ENCODE data around the gene PASK. TPM values are rescaled to one million over a fixed set of nuclear protein-coding genes. Genes with fewer than 3 reads are reported as not detected.
"Not testable (repeated sequence)": the region's sequence is repeated elsewhere in the genome, so short reads cannot be mapped to it uniquely, and the experiment has no call there.

PASK gene
- total RNA-seq (100 to 1,000 TPM in 3 of 5 experiments, 10 to 100 TPM in 2; 72.0 to 160 (median 127) TPM), polyA plus RNA-seq (10 to 100 TPM; 15.0 to 25.3 TPM), total RNA-seq (128 reads per million, percentile 88 among the genes with 10 or more reads in this experiment)

- Mint-ChIP-seq H3K4me1 (peaks cover 33 to 58% (median 50%) of the 10 kb centered on the region in 7 donors), H3K27ac (peak within 1 kb of the TSS; percentile 85 to 97 (median 93)), H3K9me3 (no peaks in the 10 kb centered on the region), H3K4me3 (peak within 1 kb of the TSS; percentile 95 to 100 (median 98)), H3K36me3 (peaks cover 0 to 17% (median 5%) of the 10 kb centered on the region in 5 donors), H3K27me3 (no peaks in the 10 kb centered on the region)
- ATAC-seq (peak; percentile 88), DNase-seq (peak; percentile 72 to 96 (median 89))
- Histone ChIP-seq H3K4me1 (ENCODE audit: control insufficient read depth in 2 of 2, insufficient read depth in 2 of 2, low read length in 2 of 2) (peaks cover 13 to 26% of the 10 kb centered on the region in 2 donors), H3K27ac (ENCODE audit: low read depth, low read length) (peak within 1 kb of the TSS; percentile 71), H3K4me3 (ENCODE audit: low read length) (peak within 1 kb of the TSS; percentile 97), H3K9me3 (ENCODE audit: control insufficient read depth in 2 of 3, low read length in 3 of 3) (no peaks in the 10 kb centered on the region), H3K36me3 (ENCODE audit: control insufficient read depth in 2 of 3, insufficient read depth in 3 of 3, low read length in 3 of 3) (peaks cover 0 to 13% (median 0%) of the 10 kb centered on the region in 3 experiments), H3K27me3 (ENCODE audit: control insufficient read depth in 2 of 2, insufficient read depth in 2 of 2, low read length in 2 of 2) (no peaks in the 10 kb centered on the region)
- CTCF ChIA-PET: interaction anchor here (0.7 to 4.4 kb wide), 10 partner anchors 9 to 234 kb away, joined by 3 to 30 read pairs (median 6); no protein-coding TSS in a partner anchor
- POLR2A ChIA-PET: interaction anchor here (0.6 to 7.0 kb wide), 17 partner anchors 9 to 563 kb away, joined by 3 to 150 read pairs (median 5); partner anchors contain the start of genes CAPN10, MTERF4 and SNED1
- intact Hi-C loops (cut with micrococcal nuclease): loop anchor here (1.0 to 5.0 kb wide), 10 partner anchors 47 to 732 kb away; partner anchors contain the start of genes ATG4B (in 1 of the 2), DUSP28 (in 1 of the 2), FARP2 (in 1 of the 2) and HDLBP (in 1 of the 2)
These were observed at the start of gene PASK for GRCh38 chr2:241148891-241149674. Gene PASK (minus strand): TSS chr2:241149472. CDS start chr2:241143032, 6,440 bp downstream.

DNA sequence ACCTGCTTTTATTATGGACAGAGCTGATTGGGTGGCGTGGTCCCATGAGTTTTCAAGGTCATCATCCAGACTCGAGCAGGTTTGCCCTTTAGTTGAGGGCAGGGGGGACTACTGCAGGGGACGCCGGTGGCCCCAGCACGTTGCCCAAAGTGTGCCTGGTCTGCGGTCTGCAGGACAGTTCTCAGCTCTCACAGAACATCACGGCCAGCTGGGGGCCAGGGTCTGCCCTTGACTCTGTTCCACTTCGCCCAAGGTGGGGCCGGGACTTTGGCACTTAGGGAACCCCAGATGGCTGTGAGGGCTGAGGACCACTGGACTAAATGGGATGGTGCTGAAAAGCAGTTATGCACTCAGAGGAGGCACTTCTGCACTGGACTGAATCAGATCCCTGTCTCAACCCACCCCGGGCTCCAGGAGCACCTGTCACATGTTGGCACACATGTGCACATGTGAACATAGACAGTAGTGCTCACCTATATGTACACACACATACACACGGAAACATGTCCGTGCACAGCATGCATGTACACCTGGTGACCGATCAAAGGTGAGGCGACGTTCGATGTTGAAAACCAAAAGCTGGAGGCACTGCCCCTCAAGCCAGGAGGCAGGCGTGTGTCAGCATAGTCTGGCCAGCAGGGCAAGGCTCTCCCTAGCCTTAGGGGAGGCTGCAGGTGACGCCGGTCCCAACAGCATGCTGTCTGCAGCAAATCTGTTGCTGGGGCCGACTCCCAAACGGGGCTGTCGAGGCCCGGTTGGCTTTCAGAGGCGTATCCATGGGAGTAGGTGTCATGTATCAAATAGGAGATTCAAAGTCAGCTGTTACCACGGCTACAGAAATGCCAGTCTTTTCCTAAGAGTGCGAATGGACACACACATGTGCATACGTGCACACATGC, 49.4 kb upstream of the PASK start:
- no peak overlapping the region for H3K4me3 ChIP-seq (ENCODE audit: low read length)
- POLR2A ChIA-PET: no interaction called here
- H3K27ac ChIP-seq (ENCODE audit: low read depth, low read length): no peak overlapping the region
- H3K4me1 ChIP-seq (ENCODE audit: control insufficient read depth in 2 of 2, insufficient read depth in 2 of 2, low read length in 2 of 2): no peaks in the 10 kb centered on the region
- intact Hi-C loops (cut with micrococcal nuclease): no loop called here
- H3K27me3 Mint-ChIP-seq: no peaks in the 10 kb centered on the region
- H3K9me3 Mint-ChIP-seq: no peaks in the 10 kb centered on the region
- CTCF ChIA-PET: no interaction called here
- ATAC-seq (no peak), DNase-seq (no peak)
- no peaks in the 10 kb centered on the region for H3K4me1 Mint-ChIP-seq
- H3K36me3 Mint-ChIP-seq: no peaks in the 10 kb centered on the region
- no peak overlapping the region for H3K27ac Mint-ChIP-seq
- no peak overlapping the region for H3K4me3 Mint-ChIP-seq
- no peaks in the 10 kb centered on the region for H3K36me3 ChIP-seq (ENCODE audit: control insufficient read depth in 2 of 3, insufficient read depth in 3 of 3, low read length in 3 of 3)
- H3K27me3 ChIP-seq (ENCODE audit: control insufficient read depth in 2 of 2, insufficient read depth in 2 of 2, low read length in 2 of 2): no peaks in the 10 kb centered on the region
- no peaks in the 10 kb centered on the region for H3K9me3 ChIP-seq (ENCODE audit: control insufficient read depth in 2 of 3, low read length in 3 of 3)

DNA sequence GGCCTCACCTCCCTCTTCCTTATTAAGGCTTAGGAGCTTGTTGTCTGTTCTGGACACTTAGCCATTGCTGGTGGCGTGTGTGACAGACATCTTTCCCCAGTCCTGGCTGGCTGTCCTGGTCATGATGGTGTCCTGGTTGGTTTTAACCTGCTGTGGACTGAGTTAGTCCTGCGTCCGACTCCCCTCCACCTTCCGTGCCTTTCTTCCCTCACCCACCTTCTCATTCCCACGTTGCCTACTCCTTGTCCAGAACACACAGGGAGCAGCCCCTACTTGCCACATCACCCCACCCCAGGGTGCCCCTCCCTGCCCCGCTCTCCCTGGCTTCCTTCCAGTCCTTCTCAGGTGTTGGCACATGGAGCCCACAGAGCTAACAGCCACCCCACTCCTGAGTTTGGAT, 48.7 kb upstream of the PASK start:
- POLR2A ChIA-PET: no interaction called here
- no peaks in the 10 kb centered on the region for H3K4me1 ChIP-seq (ENCODE audit: control insufficient read depth in 2 of 2, insufficient read depth in 2 of 2, low read length in 2 of 2)
- H3K36me3 Mint-ChIP-seq: no peaks in the 10 kb centered on the region

GRCh38 chr2:241197246-241197645, 48.0 kb upstream of the PASK start:
- CTCF ChIA-PET: not testable (repeated sequence)

More for the DNA sequence above, 48.7 kb upstream of the PASK start:
- CTCF ChIA-PET: no interaction called here
- Mint-ChIP-seq H3K9me3 (no peaks in the 10 kb centered on the region), H3K4me3 (no peak overlapping the region), H3K27ac (no peak overlapping the region), H3K4me1 (no peaks in the 10 kb centered on the region), H3K27me3 (no peaks in the 10 kb centered on the region)
- no peak for ATAC-seq
- Histone ChIP-seq H3K36me3 (ENCODE audit: control insufficient read depth in 2 of 3, insufficient read depth in 3 of 3, low read length in 3 of 3) (no peaks in the 10 kb centered on the region), H3K27me3 (ENCODE audit: control insufficient read depth in 2 of 2, insufficient read depth in 2 of 2, low read length in 2 of 2) (no peaks in the 10 kb centered on the region), H3K9me3 (ENCODE audit: control insufficient read depth in 2 of 3, low read length in 3 of 3) (no peaks in the 10 kb centered on the region), H3K4me3 (ENCODE audit: low read length) (no peak overlapping the region), H3K27ac (ENCODE audit: low read depth, low read length) (no peak overlapping the region)
- no peak for DNase-seq
- intact Hi-C loops (cut with micrococcal nuclease): no loop called here

DNA sequence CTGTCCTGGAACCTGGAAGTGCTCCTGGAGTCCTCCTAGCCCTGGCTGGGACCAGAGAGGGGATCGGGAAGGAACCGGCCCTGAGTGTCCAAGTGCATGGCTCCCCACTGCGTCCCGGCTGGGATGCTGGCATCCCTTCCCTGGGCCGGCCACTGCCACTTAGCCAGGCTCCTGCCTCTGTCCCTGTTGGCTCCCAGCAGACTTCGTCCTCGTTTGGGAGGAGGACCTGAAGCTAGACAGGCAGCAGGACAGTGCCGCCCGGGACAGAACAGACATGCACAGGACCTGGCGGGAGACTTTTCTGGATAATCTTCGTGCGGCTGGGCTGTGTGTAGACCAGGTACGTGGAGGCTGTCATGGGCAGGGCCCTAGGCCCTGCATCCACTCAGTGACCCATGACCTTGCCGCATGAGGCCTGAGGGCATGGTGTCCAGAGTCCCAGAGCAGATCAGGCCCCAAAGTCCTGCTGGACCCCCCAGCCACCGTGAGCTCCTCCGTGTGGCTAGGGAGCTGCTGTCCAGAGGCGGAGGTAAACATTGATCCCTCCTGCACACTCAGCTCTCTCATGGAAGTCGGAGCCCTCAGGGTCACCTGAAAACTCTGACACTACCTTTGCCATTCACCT, 46.3 kb upstream of the PASK start:
- ATAC-seq: no peak
- H3K36me3 Mint-ChIP-seq: no peaks in the 10 kb centered on the region
- CTCF ChIA-PET: no interaction called here

More at GRCh38 chr2:241197246-241197645, 48.0 kb upstream of the PASK start:
- H3K4me1 Mint-ChIP-seq; intact Hi-C loops (cut with micrococcal nuclease); H3K27ac ChIP-seq (ENCODE audit: low read depth, low read length); H3K4me1 ChIP-seq (ENCODE audit: control insufficient read depth in 2 of 2, insufficient read depth in 2 of 2, low read length in 2 of 2); H3K9me3 Mint-ChIP-seq; H3K4me3 Mint-ChIP-seq; POLR2A ChIA-PET; H3K36me3 ChIP-seq (ENCODE audit: control insufficient read depth in 2 of 3, insufficient read depth in 3 of 3, low read length in 3 of 3); H3K9me3 ChIP-seq (ENCODE audit: control insufficient read depth in 2 of 3, low read length in 3 of 3); H3K27ac Mint-ChIP-seq; H3K27me3 ChIP-seq (ENCODE audit: control insufficient read depth in 2 of 2, insufficient read depth in 2 of 2, low read length in 2 of 2); H3K4me3 ChIP-seq (ENCODE audit: low read length); H3K27me3 Mint-ChIP-seq; H3K36me3 Mint-ChIP-seq; ATAC-seq; DNase-seq: not testable (repeated sequence)

GRCh38 chr2:241194811-241195210, 45.5 kb upstream of the PASK start:
- H3K27me3 Mint-ChIP-seq: no peaks in the 10 kb centered on the region

More for the DNA sequence above, 46.3 kb upstream of the PASK start:
- POLR2A ChIA-PET: no interaction called here
- Mint-ChIP-seq H3K27me3 (no peaks in the 10 kb centered on the region), H3K9me3 (no peaks in the 10 kb centered on the region), H3K27ac (no peak overlapping the region), H3K4me1 (no peaks in the 10 kb centered on the region), H3K4me3 (no peak overlapping the region)
- Histone ChIP-seq H3K36me3 (ENCODE audit: control insufficient read depth in 2 of 3, insufficient read depth in 3 of 3, low read length in 3 of 3) (no peaks in the 10 kb centered on the region), H3K27ac (ENCODE audit: low read depth, low read length) (no peak overlapping the region), H3K4me1 (ENCODE audit: control insufficient read depth in 2 of 2, insufficient read depth in 2 of 2, low read length in 2 of 2) (no peaks in the 10 kb centered on the region), H3K4me3 (ENCODE audit: low read length) (no peak overlapping the region), H3K9me3 (ENCODE audit: control insufficient read depth in 2 of 3, low read length in 3 of 3) (no peaks in the 10 kb centered on the region), H3K27me3 (ENCODE audit: control insufficient read depth in 2 of 2, insufficient read depth in 2 of 2, low read length in 2 of 2) (no peaks in the 10 kb centered on the region)
- no peak for DNase-seq
- intact Hi-C loops (cut with micrococcal nuclease): no loop called here

More at GRCh38 chr2:241194811-241195210, 45.5 kb upstream of the PASK start:
- no peaks in the 10 kb centered on the region for H3K36me3 ChIP-seq (ENCODE audit: control insufficient read depth in 2 of 3, insufficient read depth in 3 of 3, low read length in 3 of 3)
- Mint-ChIP-seq H3K36me3 (no peaks in the 10 kb centered on the region), H3K4me1 (no peaks in the 10 kb centered on the region), H3K27ac (no peak overlapping the region), H3K9me3 (no peaks in the 10 kb centered on the region), H3K4me3 (no peak overlapping the region)
- ChIA-PET POLR2A (no interaction called here), CTCF (interaction anchor here (0.6 kb wide), 1 partner anchor 85 kb away, joined by 3 read pairs; no protein-coding TSS in a partner anchor)
- intact Hi-C loops (cut with micrococcal nuclease): no loop called here
- no peak overlapping the region for H3K4me3 ChIP-seq (ENCODE audit: low read length)
- no peaks in the 10 kb centered on the region for H3K9me3 ChIP-seq (ENCODE audit: control insufficient read depth in 2 of 3, low read length in 3 of 3)
- no peak overlapping the region for H3K27ac ChIP-seq (ENCODE audit: low read depth, low read length)
- DNase-seq: no peak
- no peak for ATAC-seq
- H3K4me1 ChIP-seq (ENCODE audit: control insufficient read depth in 2 of 2, insufficient read depth in 2 of 2, low read length in 2 of 2): no peaks in the 10 kb centered on the region
- no peaks in the 10 kb centered on the region for H3K27me3 ChIP-seq (ENCODE audit: control insufficient read depth in 2 of 2, insufficient read depth in 2 of 2, low read length in 2 of 2)
